GM19324 (cell line): ENCODE measurements around the gene NR3C2.
"Not testable (repeated sequence)": the region's sequence is repeated elsewhere in the genome, so short reads cannot be mapped to it uniquely, and the experiment has no call there.

Source experiments
- ATAC-seq: cut with Tn5 transposase; IDR thresholded peaks from one replicate; pipeline ENCODE4 v1.9.1; 2021; ENCODE audit warnings: mild to moderate bottlenecking, moderate library complexity; ENCODE audit not compliant: unreplicated experiment, low FRiP score

Gene NR3C2

DNA sequence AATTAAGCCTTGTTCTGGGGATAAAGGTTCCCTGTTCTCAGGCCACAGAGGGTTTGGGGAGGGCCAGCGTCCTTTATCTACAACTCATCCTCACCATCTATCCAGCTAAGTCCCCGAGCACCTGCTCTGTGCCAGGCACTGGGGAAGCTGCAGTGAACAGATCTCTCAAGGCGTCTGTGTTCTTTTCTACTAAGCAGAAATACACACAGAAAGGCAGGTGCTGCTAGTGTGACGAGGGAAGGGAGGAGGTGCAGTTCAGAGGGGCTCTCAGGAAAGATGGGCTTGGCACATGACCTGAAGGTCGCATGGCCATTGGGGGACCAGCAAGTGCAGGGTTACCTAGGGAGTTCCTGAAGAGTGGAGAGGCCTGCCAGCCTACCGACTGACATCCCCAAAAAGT lies 352.2 kb downstream of the NR3C2 start:
- ATAC-seq = no peak

DNA sequence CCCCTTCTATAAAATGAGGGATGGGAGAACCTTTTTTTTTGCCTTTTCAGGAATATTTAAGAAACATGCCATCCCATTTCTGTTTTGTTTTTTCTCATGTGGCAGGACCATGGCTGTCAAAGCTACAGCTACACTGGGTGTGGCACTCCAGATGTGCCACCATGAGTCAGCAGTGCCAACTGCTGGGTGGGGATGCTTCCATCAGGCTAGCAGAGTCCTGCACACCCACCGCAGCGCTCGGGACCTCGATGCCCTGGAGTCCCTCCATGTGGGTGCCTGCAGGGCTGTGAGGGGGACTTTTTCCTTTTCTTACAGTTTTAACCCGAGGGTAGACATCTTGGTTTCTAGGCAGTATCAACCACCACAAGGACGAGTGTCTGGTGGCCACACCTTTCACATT lies 352.6 kb downstream of the NR3C2 start:
- ATAC-seq = no peak

DNA sequence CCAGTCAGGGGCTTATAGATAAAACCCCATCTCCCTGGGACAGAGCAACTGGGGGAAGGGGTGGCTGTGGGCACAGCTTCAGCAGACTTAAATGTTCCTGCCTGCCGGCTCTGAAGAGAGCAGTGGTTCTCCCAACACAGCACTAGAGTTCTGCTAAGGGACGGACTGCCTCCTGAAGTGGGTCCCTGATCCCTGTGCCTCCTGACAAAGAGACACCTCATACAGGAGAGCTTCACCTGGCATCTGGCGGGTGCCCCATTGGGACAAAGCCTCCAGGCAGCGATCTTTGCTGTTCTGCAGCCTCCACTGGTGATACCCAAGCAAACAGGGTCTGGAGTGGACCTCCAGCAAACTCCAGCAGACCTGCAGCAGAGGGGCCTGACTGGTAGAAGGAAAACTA lies 359.1 kb downstream of the NR3C2 start:
- ATAC-seq = not testable (repeated sequence)

DNA sequence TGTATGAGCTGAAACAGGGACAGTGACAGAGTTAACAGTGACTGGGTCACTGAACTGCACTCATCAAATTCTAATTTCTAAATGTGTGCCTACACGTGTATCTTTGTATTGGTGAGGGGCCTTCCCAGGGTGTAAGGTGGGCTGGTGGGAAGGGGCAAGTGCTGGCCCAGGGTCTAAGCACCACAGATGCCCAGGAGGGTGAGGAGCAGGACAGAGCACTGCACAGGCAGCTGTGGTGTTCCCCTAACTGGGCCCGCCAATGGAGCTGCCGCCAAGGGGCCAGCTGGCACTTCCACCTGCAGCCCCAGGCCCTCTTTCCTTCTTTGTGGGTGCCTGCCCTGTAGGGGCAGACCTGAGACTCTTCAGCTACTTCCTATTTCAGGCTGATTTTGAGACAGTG lies 360.5 kb downstream of the NR3C2 start:
- no peak for ATAC-seq

DNA sequence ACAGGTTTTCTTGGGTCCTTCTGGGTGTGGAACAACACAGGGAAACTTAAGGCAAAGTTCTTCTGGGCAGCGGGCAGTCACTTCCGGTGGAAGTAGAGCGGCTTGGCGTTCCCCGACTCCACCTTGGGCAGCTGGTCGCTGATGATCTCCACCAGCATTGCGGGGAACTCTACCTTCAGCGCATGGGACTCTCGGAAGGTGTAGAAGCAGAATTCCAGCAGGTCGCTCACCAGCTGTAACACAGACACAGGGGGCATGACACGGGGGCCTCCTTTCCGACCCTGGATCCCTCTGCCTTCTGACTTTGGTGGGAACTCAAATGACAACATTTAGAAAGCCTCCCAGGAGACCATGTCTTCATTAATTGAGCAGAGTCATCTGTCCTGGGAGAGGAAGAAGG lies 360.9 kb downstream of the NR3C2 start:
- no peak for ATAC-seq

DNA sequence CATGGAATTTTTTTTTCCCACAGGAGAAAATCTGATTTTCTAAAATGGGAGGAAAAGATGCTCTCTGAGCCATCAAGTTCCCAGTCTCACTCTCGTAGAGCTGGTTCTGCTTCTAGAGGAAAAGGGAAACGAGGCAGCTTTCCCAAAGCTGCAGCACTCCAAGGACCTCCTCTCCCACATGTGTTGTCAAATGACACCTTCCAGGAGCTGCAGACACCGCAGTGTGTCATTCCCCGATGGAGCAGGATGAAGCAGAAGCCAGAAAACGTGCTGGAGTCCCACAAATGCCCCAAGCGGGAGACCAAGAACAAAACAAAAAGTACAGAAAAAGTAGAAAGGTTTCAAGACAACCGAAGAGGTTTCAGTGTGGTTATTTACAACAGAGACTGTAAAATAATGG lies 362.3 kb downstream of the NR3C2 start:
- no peak for ATAC-seq

DNA sequence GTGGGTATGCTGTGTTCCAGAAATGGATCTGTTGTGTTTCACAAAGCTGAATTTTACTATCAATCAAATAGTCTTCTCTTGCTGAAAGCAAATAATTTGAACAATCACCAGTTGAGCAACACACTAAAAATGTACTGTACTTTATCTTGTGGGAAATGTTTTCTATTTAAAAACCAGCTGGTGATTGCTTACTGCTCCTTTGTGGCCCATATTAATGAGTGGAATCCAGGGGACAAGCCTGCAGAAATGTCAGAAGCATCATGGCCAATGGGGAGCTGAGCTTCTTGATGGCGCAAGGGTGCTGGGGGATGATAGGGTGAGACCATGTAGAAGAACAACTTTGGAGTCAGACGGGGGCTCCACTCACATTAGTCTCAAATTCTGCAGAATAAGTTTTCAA lies 364.2 kb downstream of the NR3C2 start:
- ATAC-seq = no peak

DNA sequence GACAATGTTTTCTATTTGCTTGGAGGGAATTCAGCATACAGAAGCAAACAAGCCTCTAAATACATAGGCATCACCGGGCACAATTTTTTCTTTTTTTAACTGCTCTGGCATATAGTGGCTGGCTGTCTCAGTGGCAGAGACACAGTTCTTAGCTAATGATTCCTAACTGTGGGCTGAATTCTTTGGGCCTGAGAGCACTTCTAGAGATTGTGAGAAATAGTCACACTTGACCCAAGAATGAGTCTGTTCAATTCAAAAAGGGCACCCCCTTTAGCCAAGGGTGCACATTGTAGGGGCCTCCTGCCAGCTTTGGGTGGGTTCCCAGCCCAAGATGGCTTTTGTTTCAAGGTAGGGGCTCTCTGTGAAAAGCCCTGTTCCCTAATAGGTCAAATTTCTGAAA lies 364.6 kb downstream of the NR3C2 start:
- no peak for ATAC-seq

DNA sequence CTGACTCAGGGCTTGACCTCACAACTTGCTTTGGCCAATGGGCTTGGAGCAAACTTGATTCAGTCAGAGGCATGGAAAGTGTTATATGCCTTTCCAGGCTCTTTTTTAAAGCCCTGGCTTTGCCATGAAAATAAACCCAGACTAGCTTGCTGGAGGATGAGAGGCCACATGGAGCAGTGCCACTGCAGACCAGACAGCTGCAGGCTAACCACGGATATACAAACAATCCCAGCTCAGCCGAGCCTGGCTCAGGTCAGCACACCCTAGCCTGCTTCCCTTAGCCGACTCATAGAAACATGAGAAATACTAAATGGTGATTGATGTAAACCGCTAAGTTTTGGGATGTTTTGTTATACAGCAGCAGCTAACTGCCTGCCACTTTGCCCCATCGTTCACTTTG lies 365.2 kb downstream of the NR3C2 start:
- no peak for ATAC-seq

DNA sequence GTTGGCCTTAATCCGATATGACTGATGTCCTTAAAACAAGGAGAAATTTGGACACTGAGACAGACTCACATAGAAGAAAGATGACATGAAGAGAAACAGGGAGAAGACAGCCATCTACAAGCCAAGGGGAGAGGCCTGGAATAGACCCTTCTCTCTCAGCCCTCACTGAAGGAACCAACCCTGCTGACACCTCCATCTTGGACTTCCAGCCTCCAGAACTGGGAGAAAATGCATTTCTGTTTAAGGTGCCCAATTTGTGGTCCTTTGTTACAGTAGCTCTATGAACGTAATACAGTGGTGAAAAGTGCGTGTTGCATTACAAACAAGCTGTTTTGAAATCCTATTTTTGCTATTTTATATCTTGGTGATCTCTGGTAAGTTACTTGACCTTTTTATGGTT lies 366.8 kb downstream of the NR3C2 start:
- ATAC-seq = no peak

DNA sequence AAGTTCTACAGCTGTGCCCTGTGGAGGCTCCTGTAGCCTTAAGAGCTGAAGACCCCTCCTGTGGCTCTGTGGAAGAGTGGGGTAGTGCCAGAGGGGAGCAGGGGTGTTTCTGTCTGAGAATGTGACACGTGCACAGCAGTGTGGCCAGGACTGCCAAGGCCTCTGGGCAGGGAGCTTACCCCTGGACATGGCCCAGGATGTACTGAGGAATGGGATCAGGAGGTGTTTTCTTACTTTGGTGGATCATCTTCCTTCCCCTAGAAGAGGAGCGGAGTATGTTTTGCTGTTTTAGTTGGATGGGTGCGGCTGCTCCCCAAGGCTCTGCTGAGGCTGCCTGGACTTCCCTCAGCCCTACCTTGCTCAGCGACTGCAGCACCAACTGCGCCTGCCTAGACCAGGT lies 367.8 kb downstream of the NR3C2 start:
- no peak for ATAC-seq

DNA sequence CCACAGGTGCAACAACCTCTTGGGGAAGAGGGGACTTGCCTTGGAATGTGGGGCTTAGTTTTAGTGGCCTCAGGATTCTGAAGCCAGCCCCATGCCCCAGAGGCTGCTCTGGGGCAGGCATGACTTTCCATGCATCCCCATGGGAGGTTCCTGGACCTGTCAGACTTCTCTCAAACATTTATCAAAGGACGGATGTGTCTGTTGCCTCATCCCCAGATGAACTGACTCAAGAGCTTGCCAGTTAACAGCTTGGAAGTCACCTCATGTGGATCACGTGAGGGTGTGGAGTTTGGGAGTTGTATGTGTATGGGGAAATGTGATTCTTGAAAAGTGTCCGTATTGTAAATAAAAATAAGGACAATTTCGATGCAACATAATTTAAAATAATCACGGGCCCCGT lies 368.9 kb downstream of the NR3C2 start:
- no peak for ATAC-seq

DNA sequence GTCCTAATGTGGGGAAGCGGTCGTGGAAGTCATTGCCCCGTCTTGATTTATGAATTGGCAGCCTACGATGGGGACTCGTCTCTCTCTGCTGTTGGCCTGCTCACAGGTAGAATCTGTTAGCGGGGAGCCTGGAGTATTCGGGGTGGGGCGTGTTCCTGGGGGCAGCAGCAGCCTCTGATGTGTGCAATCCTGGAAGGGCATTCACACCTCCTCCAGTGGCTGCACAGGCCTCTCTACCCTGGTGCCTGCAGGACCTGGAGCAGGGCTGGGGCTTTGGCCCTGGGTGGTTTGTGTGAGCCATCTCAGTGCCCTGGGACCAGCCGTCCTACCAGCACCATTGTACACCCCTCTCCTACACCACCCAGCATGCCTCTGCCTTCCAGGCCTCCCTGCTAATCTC lies 369.4 kb downstream of the NR3C2 start:
- ATAC-seq = no peak

DNA sequence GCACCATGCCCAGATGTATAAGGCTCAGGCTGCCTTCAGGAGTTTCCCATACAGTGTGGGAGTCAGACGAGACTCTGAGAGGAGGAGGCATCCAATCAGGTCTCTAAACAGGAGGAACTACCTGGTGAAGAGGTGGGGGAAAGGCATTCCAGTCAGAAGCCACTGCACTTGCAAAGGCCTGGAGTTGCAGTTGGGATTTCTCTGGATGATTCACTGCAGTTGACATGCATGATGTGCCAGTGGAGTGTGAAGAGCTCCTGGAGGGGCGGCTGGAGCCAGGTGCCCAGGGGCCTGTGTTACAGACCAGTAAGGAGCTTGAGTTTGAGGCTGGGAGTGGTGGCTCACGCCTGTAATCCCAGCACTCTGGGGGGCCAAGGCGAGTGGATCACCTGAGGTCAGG lies 371.2 kb downstream of the NR3C2 start:
- no peak for ATAC-seq

DNA sequence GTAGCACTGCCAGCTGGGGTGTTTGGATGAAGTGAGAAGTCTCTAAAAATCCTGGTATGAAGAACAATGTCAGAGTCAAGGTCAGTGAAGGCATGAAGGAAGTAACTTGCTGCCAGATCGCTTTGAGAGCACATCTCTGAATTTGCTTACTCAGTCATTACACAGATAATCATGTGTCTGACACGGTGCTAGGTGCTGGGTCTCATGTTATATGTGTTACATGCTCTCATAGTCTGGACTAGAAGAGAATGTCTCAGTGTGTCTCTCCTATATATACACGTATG lies 372.4 kb downstream of the NR3C2 start:
- ATAC-seq = no peak

DNA sequence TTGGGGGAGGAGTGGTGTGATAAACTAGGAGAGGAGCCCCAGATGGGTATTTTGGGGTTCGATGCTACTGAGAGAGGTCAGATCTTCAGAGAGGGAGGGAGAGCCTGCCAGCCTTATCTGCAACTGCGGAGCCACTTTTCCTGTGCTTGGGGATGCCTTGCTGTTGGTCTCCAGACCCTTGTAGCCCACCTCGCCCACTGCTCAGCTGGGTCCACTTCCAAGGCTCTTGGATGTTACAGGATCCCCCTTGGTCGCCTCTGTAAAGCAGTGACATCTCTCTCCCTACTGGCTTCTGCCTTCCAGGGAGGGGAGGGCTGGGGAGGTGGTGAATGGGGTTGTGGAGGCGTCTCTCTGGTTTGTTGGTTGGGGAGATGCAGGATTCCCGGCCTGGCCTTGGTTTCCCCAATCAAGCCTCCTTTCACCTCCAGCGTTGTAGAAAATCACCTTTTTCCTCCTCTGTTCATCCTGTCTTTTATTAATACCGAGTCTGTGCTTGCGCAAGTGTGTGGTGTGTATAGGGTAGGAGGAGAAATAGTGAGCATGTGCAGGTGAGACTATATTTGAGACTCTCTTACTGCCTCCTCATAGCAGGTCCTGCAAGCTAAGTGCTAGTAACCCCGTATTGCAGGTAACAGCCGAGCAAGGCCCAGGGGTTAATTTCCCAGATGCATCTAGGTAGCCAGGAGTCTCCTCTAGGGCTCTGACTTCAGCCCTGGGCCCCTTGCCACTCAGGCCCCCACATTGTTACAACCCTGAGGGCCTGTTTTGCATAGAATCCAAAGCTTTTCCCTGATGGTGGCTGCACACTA lies 372.9 kb downstream of the NR3C2 start:
- ATAC-seq = no peak

DNA sequence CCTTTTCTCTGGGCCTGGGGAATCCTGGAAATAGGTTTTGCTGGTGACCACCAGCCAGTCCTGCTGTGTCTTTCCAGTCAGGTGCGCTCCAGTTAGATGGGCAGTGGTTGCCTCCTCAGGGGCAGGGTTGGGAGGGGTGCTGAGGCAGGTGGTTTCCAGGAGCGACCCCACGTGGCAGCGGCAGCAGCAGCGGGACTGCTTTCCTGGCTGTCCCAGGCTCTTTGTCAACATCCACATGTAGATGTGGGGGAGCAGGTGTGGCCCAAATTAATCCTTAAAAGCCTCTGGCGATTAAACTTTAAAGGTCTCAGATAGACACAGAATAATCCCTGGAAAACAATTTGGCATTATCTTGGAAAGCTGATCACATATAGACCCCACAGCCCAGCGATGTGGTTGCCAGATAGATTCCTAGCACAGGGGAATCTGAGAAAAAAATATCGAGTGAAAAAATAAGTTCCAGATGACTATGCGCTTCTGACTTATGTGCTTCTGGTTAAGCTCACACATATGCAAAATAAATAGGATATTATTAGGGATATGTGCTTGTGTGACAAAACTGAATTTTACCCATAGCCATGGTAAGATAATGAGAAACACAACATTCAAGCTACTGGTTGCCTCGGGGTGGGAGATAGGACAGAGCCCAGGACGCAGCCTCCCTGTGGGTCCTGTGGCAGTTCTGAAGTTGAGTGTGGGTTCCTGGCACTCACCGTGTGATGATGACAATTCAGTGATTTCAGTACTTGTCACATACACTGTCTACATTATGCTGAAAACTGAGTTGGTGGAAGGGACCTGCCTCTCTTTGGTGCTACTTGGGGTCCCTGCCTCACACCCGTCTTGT lies 373.9 kb downstream of the NR3C2 start:
- ATAC-seq = no peak

DNA sequence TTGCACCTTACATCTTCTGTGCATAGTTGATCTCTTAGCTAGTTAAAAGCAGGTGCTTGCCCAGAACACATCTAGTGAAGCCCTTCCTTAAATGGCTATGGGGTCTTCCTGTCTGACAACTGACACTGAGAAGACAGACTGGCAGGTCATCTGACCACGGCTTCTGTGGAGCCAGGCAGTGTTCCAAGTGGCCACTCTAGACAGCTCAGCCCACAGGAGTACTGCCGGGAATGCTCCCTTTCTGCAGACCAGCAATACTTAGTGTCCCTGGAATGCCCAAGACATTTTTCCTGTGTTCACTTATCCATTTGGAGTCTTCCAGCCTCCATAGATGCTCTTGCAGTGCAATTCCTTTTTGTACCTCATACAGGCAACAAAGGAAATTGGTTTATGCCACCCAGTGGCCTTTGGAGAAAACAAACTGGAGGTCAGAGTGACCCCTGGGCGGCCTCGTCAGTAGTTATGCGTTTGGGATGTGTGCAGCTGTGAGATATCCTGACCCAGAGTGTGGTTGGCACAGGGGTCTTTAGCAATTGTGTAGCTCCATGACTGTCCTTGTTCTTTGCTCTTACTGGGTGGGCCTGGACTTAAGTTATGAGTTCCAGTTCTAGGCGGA lies 374.8 kb downstream of the NR3C2 start:
- no peak for ATAC-seq

DNA sequence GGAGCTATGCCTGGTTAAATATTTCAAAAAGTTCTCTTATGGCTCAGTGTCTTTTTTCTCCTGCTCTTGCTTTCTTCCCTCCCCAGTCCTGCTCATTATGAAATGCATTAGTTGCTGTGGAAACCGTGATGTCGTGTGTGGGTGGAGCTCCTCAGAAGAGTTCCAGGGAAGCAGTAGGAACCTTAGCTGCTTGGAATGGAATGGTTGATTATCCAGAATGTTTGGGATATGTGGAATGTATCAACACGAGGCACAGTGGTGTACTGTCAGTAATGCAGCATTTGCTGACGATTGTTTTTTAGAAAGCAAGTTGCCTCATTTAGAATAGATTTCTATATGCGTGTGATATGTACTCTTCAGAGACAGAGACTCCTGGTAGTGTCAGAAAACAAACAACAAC lies 377.1 kb downstream of the NR3C2 start:
- no peak for ATAC-seq

DNA sequence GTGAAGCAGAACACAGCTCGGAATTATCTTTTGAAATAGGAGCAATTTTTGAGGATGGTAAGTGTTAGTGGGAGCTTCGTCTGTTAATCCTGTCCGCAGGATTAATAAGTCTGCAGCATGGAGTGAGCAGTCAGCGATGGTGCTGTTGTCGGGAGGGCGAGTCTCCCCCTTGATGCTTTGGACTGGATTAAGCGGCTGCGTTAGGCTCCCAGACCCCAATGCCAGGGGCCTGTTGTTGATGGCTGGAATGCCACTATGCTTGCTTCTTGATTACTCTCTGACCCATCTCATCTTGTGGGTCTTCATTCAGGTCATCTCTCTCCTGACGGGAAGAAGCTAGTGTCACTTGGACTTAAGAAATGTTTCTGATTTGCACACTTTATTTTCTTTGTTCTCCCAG lies 377.8 kb downstream of the NR3C2 start:
- ATAC-seq = no peak

DNA sequence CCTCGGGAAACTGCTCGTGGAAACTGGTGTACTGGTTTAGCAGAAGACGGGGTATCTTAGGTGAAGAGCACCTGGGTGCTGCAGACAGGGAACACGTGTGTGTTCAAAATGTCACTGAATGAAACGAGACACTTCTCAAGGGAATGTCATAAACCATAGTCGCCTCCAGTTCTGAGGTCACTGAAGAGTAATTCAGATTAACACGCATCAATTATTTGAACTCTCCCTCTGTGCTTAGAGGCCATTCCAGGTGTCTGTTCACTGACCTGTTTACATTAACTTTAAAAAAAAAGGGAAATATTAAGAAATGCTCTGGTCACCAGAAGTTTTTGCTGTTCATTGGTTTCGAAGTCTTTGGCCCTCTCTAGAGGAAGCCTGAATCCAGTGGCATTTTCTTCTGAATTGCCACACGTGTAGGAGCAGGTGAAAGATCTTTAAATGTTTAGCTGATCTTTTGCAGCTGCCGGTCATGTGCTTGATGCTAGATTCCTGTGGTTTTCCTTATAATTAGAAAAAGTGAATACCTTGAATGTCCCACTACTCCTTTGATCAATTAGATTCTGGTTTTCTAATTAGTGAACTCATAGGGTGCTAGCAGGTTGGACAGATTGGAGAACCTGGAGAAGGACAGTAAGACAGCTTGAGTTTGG lies 379.8 kb downstream of the NR3C2 start:
- no peak for ATAC-seq
